Transverse colon (tissue), 4 donors: Measurements from ENCODE around the gene GPR158. TPM values are rescaled to one million over a fixed set of nuclear protein-coding genes. Genes with fewer than 3 reads are reported as not detected.

Experiments used
- DNase-seq: peaks from one replicate; pipeline ENCODE4 v3.0.0-alpha.2; 2019
- H3K27ac ChIP-seq, 4 donors: fragments of 200-600 bp; sonication (generic); 2 replicates each; pipeline ENCODE4 v1.5.1; 2016 to 2018; ENCODE audit warnings: inconsistent platforms in 4 of 4
- H3K27me3 ChIP-seq: fragments of 200-600 bp; sonication (generic); 2 replicates; pipeline ENCODE4 v1.5.1; 2017; ENCODE audit warnings: inconsistent platforms
- H3K36me3 ChIP-seq, 4 donors: fragments of 200-600 bp; sonication (generic); 2 replicates each; pipeline ENCODE4 v1.5.1; 2017 to 2019; ENCODE audit warnings: inconsistent platforms in 4 of 4
- H3K4me1 ChIP-seq, 4 donors: fragments of 200-600 bp; sonication (generic); 2 replicates each; pipeline ENCODE4 v1.5.1; 2017 to 2020; ENCODE audit warnings: inconsistent platforms in 4 of 4
- H3K4me3 ChIP-seq, 4 donors: fragments of 200-600 bp; sonication (generic); 1 replicate in 1 of 4; 2 replicates in 3 of 4; pipeline versions ENCODE4 v1.5.1 to v1.6.1; 2017 to 2019; ENCODE audit warnings: inconsistent platforms in 4 of 4
- H3K9me3 ChIP-seq, 2 donors: fragments of 200-600 bp; sonication (generic); 2 replicates each; pipeline ENCODE4 v1.5.1; 2017 to 2019; ENCODE audit warnings: inconsistent platforms in 2 of 2
- CTCF ChIP-seq, 5 experiments: fragments of 200-600 bp in 3 of 5; fragments of 450-650 bp in 2 of 5; sonication (generic) in 3 of 5; IDR thresholded peaks; 1 replicate in 2 of 5; 2 replicates in 3 of 5; pipeline ENCODE4 v1.5.1; 2016 to 2017; ENCODE audit warnings: antibody characterized with exemption in 5 of 5, inconsistent platforms in 3 of 5, mild to moderate bottlenecking in 2 of 5, moderate library complexity in 1 of 5
- EP300 ChIP-seq: sonication (generic); formaldehyde crosslinking; IDR thresholded peaks from one replicate; pipeline ENCODE4 v1.6.1; 2017; ENCODE audit warnings: antibody characterized with exemption, low read depth
- POLR2A ChIP-seq: fragments of 450-650 bp; IDR thresholded peaks from one replicate; pipeline ENCODE4 v1.6.1; 2016; ENCODE audit warnings: antibody characterized with exemption, mild to moderate bottlenecking, moderate library complexity
- POLR2AphosphoS5 ChIP-seq, 3 donors: sonication (generic); formaldehyde crosslinking; IDR thresholded peaks; one replicate each; pipeline ENCODE4 v1.6.1; 2016; ENCODE audit warnings: antibody characterized with exemption in 3 of 3
- WGBS, 2 donors: methylation state at CpG; one replicate each; pipeline ENCODE4 v1.1.5; 2018; ENCODE audit warnings: low coverage in 1 of 2; 5-methylcytosine and 5-hydroxymethylcytosine counted together
- in situ Hi-C, 4 donors: fragments of 200-750 bp; cut with MboI; loops; one replicate each; pipeline versions ENCODE4 v1.15.0 to v1.15.1; 2017; ENCODE audit warnings: low sequenced_read_pairs in 3 of 4, low pct_ligation_motif_present in 1 of 4, low pct_unique_long_range_greater_than_20kb in 1 of 4
- intact Hi-C: fragments of 100-400 bp; cut with DNase I; formaldehyde crosslinking; loops from one replicate; pipeline ENCODE4 v1.15.1; 2023; ENCODE audit warnings: low total_unique reads
- total RNA-seq, 4 donors: library from RNA; depleted of rRNA; stranded (reverse); fragments of >200 nt; gene quantifications; one replicate each; pipeline ENCODE4 v1.1.0, GENCODE V29; 2016

GPR158 gene
- total RNA-seq, 4 donors from 2014 or later: 0.16 to 0.27 TPM; not detected in 2

DNA sequence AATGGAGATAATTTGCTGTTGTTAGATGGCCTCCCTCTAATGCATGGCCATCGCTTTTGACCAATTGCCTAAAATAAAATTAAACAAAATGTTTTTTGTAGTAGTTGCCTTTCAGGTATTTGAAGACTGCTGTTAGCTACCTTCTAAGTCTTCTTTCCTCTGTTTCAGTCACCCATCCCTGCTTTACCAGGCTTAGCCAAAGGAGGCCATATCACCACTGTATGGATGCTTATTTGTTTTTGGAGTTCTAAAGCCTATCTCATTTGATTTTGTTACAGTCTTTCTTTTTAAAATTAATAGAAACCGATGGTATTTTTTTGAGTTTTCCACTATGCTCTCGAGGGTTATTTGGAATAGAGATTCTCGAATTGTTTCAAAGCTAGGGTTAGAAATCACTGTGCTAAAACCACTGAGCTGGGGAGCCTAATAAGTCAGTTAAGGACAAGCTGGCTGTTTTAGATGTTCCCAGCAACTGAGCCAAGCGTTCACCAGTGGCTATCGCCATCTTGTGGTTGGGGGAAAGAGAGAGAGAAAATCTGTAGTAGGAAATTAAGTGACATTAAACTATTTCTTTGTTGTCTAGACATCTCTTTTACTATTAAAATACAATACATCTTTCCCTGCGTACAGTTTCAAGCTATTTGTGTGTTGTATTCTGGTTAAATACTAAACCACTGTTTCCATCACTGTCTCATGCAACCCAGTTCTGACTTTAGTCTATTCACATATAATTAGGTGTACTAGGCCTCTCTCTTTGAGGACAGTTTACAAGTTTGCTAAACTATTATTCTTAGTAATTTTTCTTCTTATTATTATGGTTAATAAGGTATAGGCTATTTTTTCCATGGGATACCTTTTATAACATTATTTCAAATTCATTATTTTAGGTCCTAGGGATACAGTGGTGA, 52.2 kb downstream of the GPR158 start:
- TF ChIP-seq EP300: no peak
- peak; percentile 38 to 63 (median 61) for TF ChIP-seq CTCF (IDR thresholded peaks at IDR 0.05)
- 22 to 25% methylated on average over 7 of the region's 7 CpGs for WGBS, 2 donors

GRCh38 chr10:25231751-25232150, 57.0 kb downstream of the GPR158 start:
- in situ Hi-C loops (no loop called here), intact Hi-C loops (no loop called here)
- H3K4me3 ChIP-seq: no peak overlapping the region

More for the DNA sequence above, 52.2 kb downstream of the GPR158 start:
- intact Hi-C loops: no loop called here
- DNase-seq: peak; percentile 31
- Histone ChIP-seq H3K4me1 (no peaks in the 10 kb centered on the region), H3K27ac (no peak overlapping the region), H3K27me3 (no peaks in the 10 kb centered on the region), H3K4me3 (no peak overlapping the region), H3K9me3 (no peaks in the 10 kb centered on the region), H3K36me3 (no peaks in the 10 kb centered on the region)
- in situ Hi-C loops: loop anchor here in 1 of 4 donors (10.0 kb wide), 1 partner anchor 112 kb away; no protein-coding TSS in a partner anchor

DNA sequence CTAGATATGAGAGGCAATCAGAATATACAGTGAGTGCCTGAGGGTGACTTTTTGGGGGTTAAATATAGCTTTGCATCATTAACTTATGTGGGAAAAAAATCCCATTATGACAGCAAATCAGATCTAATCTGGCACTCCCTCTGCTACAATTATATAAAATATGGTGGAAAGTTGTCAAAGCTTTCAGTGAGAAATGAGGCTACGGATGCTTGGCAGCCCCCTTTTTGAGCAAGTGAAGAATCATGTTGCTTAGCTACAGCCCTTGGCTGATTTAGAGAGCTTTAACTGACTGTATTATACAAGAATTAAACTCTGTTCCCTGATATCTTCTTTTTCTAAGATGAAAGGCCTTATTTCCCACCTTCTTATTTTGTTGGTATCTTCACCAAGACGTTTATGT, 57.4 kb downstream of the GPR158 start:
- 47 to 71% methylated on average over 2 of the region's 2 CpGs for WGBS, 2 donors
- in situ Hi-C loops: no loop called here

More at GRCh38 chr10:25231751-25232150, 57.0 kb downstream of the GPR158 start:
- Histone ChIP-seq H3K4me1 (no peaks in the 10 kb centered on the region), H3K27me3 (no peaks in the 10 kb centered on the region), H3K9me3 (no peaks in the 10 kb centered on the region), H3K27ac (no peak overlapping the region), H3K36me3 (no peaks in the 10 kb centered on the region)
- DNase-seq: no peak
- TF ChIP-seq POLR2AphosphoS5 (IDR thresholded peaks at IDR 0.05) (no peak), EP300 (no peak), CTCF (IDR thresholded peaks at IDR 0.05) (no peak), POLR2A (no peak)
- 66 to 71% methylated on average over 2 of the region's 2 CpGs for WGBS, 2 donors

More for the DNA sequence above, 57.4 kb downstream of the GPR158 start:
- H3K4me3 ChIP-seq: no peak overlapping the region
- H3K27ac ChIP-seq: no peak overlapping the region
- no peak for DNase-seq
- no peaks in the 10 kb centered on the region for H3K4me1 ChIP-seq
- no peaks in the 10 kb centered on the region for H3K9me3 ChIP-seq
- no peaks in the 10 kb centered on the region for H3K36me3 ChIP-seq
- H3K27me3 ChIP-seq: no peaks in the 10 kb centered on the region
- TF ChIP-seq CTCF (IDR thresholded peaks at IDR 0.05) (no peak), EP300 (no peak), POLR2A (no peak), POLR2AphosphoS5 (IDR thresholded peaks at IDR 0.05) (no peak)
- intact Hi-C loops: no loop called here
